Stimulated activated CD4-positive, alpha-beta T cell treated with anti-CD3 and anti-CD28 coated beads, Interleukin-12 subunit alpha, Interleukin-12 subunit beta, amount 100 ng/mL, for 4 hours (primary cell): Measurements from ENCODE around the gene LRRC8E.
"Not testable (repeated sequence)": the region's sequence is repeated elsewhere in the genome, so short reads cannot be mapped to it uniquely, and the experiment has no call there.

Source experiments
- DNase-seq: peaks from one replicate; pipeline ENCODE4 v3.0.0-alpha.2; 2020

Gene LRRC8E

GRCh38 chr19:7921967-7922835, 33.9 kb downstream of the LRRC8E start:
- no peak for DNase-seq

DNA sequence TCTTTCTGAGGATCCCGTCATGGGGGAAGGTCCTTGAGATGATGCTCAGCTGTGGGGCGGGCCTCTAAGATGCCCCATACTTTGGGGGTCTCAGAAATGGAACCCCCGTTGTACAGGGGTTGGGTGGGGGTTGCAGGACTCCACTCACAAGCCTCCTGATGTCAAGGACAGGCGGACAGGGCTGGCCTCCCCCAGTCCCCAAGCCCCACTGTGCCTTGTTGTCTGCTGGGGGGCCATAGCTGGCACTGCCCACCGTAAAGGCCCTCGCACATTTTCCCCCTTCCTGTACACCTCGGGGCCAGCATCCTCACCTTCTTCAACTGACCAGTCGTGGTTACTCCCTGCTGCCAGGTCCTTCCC, 34.5 kb downstream of the LRRC8E start:
- no peak for DNase-seq

- no peak for DNase-seq
These were observed 35.2 kb downstream of the LRRC8E start for GRCh38 chr19:7923295-7924191.

DNA sequence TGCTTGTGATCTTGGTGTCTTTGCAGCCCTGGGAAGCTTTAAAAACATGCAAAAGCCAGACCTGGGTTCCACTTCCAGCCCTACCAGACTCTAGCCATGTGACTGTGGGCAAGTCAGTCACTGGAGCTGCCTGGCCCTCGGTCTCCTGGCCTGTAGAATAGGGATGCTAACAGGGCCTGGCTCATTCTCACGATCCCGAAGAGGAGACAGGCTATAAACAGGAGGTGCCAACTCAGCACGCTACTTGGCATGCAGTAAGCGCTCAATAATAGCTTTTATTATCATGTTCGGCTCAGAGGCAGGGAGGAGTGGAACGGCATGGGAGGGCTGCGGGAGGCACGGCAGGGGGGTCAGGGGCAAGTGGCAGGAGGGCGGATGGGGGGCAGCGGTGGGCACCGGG, 35.9 kb downstream of the LRRC8E start:
- no peak for DNase-seq

GRCh38 chr19:7924651-7925170, 36.4 kb downstream of the LRRC8E start:
- no peak for DNase-seq

GRCh38 chr19:7925171-7925851, 37.0 kb downstream of the LRRC8E start:
- peak; percentile 75 for DNase-seq

GRCh38 chr19:7926021-7926726, 37.9 kb downstream of the LRRC8E start, which contains the start of gene CTXN1:
CTXN1 (minus strand) TSS chr19:7926135; CDS start chr19:7925538, 597 bp downstream.
- peak; percentile 82 for DNase-seq

- no peak for DNase-seq
These were observed 38.7 kb downstream of the LRRC8E start for GRCh38 chr19:7926727-7927604.

DNA sequence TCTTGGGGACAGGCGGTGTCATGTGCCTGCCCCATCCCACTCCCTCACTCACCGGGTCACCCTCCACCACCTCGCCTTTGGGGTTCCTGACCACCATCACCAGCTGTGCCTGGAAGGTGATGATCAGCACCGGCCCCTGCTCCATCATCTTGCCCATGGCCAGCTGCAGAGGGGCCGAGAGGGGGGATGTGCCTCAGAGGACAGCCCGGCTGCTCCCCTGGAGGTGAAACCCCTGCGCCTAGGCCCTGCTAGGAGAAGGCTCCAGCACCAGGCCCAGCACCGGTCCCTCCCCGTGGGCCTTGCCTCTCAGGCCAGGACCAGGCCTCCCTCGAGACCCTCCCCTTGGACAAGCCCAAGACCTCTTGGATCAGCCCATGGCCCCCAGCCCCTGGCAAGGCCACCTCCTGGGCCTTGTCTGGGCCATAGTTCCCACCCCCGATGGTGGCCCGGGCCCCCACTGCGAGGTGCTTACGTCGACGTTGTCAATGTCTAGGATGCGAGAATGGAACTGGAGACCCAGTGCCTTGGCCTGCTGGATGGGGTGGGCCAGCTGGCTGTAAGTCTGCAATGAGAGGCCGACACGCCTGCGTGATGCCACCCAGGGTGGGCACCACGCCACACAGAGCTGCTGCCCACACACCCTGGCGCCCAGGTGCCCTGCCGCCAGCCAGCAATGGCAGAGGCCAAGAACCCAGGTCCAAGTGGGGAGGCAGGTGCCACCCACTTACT, 39.5 kb downstream of the LRRC8E start:
- no peak for DNase-seq

DNA sequence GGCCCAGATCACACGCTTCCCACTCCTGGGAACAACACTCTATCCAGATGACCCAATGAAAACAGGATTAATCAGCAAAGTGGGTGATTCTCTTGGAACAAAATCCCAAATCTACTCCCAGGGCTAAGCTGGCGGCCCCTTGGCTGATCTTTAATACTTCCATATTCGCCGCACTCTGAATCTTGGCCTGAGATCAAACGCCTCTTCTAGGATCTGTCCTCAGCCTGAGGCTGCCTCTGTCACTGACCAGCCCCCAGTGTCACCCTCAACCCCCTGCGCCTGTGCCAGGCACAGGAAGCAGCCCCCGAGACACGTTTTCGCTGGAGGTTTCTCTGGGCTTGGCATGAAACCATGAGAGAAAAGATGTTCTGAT, 40.0 kb downstream of the LRRC8E start:
- DNase-seq = no peak

GRCh38 chr19:7928741-7929701, 40.7 kb downstream of the LRRC8E start:
- DNase-seq = peak; percentile 45

DNA sequence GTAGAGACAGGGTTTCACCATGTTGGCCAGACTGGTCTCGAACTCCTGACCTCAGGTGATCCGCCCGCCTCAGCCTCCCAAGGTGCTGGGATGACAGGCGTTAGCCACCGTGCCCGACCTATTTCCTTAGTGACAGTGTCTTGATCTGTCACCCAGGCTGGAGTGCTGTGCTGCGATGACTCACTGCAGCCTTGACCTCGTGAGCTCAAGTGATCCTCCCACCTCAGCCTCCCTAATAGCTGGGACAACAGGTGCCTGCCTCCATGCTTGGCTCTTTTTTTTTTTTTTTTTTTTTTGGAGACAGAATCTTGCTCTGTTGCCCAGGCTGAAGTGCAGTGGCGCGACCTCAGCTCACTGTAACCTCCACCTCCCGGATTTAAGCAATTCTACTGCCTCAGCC, 41.7 kb downstream of the LRRC8E start:
- DNase-seq = not testable (repeated sequence)

DNA sequence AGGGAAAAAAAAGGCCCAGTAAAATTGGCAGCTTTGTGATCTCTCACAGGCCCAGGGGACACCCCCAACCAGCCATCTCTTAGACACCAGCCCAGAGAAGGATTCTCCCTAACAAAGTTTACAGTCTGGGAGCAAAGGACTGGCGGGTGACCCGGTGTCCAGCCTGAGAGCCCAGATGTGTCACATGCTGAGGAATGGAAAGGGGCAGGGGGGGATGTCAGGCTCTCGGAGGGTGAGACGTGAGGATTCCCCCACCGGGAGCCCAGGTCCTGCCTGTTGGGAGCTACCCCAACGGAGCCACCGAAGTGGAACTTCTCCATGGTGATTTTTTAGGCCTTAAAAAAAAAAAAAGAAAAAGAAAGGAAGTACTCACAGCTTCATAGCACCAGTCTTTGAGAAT, 42.5 kb downstream of the LRRC8E start:
- no peak for DNase-seq

GRCh38 chr19:7931221-7932061, 43.1 kb downstream of the LRRC8E start:
- no peak for DNase-seq

- no peak for DNase-seq
These were observed 44.1 kb downstream of the LRRC8E start for GRCh38 chr19:7932276-7932929.

DNA sequence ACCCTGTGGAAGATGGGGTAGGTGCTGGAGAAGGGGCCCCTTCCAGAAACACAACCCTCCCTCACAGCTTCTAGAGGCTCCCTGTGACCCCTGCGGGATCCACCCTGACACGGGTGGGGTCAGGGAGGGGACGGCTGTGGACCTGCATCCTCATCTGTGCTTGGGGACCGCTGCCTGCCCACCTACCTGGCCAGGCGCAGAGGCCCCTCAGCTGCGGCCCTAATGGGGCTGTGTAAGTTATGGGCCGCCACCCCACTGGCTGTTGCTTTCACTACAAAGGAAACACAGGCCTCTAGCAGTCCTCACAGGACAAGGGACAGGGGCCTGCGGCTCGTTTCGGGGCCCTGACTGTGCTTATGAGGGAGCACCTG, 44.6 kb downstream of the LRRC8E start:
- no peak for DNase-seq

GRCh38 chr19:7933411-7933810, 45.1 kb downstream of the LRRC8E start:
- no peak for DNase-seq
